ENCODE measurements around the gene AP1M1.

AP1M1 gene

GRCh38 chr19:16213076-16213475 lies 15.4 kb downstream of the AP1M1 start:
- no peak for TF ChIP-seq EZH2phosphoT487 (IDR thresholded peaks at IDR 0.05; ENCODE audit: low read depth)
- no peak for TF ChIP-seq CTCF (IDR thresholded peaks at IDR 0.05; ENCODE audit: low read depth, low read length)
- H3K9ac ChIP-seq (ENCODE audit: low read length) = no peak overlapping the region
- no peak overlapping the region for H3K4me3 ChIP-seq (ENCODE audit: low read length)
- H2AFZ ChIP-seq (ENCODE audit: low read depth, low read length) = no peak overlapping the region
- no peak overlapping the region for H3K27ac ChIP-seq (ENCODE audit: low read length)
- H3K9me3 ChIP-seq (ENCODE audit: insufficient read depth, low read length) = no peaks in the 10 kb centered on the region
- peaks cover 81% of the 10 kb centered on the region for H3K36me3 ChIP-seq (replicated peaks; ENCODE audit: low read depth, low read length)
- 0 out of 2 replicates have a peak, but pooled peaks cover 5% of the 10 kb centered on the region for H4K20me1 ChIP-seq (ENCODE audit: insufficient read depth, low read length)
- H3K4me2 ChIP-seq (ENCODE audit: low read length) = no peak overlapping the region
- H3K4me1 ChIP-seq (ENCODE audit: low read length) = no peaks in the 10 kb centered on the region
- peaks cover 11% of the 10 kb centered on the region; the same call in 1 of the 2 replicates for H3K79me2 ChIP-seq (ENCODE audit: low read length)
- H3K27me3 ChIP-seq (ENCODE audit: low read depth, low read length) = no peaks in the 10 kb centered on the region

GRCh38 chr19:16216744-16217670 lies 19.3 kb downstream of the AP1M1 start:
- Histone ChIP-seq H3K36me3 (replicated peaks; ENCODE audit: low read depth, low read length) (peaks cover 83% of the 10 kb centered on the region), H3K27me3 (ENCODE audit: low read depth, low read length) (no peaks in the 10 kb centered on the region), H3K4me2 (ENCODE audit: low read length) (no peak overlapping the region), H3K79me2 (ENCODE audit: low read length) (peaks cover 9% of the 10 kb centered on the region; the same call in 1 of the 2 replicates), H3K9ac (ENCODE audit: low read length) (no peak overlapping the region), H4K20me1 (ENCODE audit: insufficient read depth, low read length) (0 out of 2 replicates have a peak, but pooled peaks cover 5% of the 10 kb centered on the region), H3K4me1 (ENCODE audit: low read length) (no peaks in the 10 kb centered on the region), H2AFZ (ENCODE audit: low read depth, low read length) (no peak overlapping the region), H3K27ac (ENCODE audit: low read length) (no peak overlapping the region), H3K4me3 (ENCODE audit: low read length) (no peak overlapping the region), H3K9me3 (ENCODE audit: insufficient read depth, low read length) (peaks cover 22% of the 10 kb centered on the region; the same call in 1 of the 2 replicates)
- TF ChIP-seq CTCF (IDR thresholded peaks at IDR 0.05; ENCODE audit: low read depth, low read length) (no peak), EZH2phosphoT487 (IDR thresholded peaks at IDR 0.05; ENCODE audit: low read depth) (no peak)

GRCh38 chr19:16217716-16218451 lies 20.2 kb downstream of the AP1M1 start:
- Histone ChIP-seq H3K36me3 (replicated peaks; ENCODE audit: low read depth, low read length) (peaks cover 84% of the 10 kb centered on the region), H3K4me1 (ENCODE audit: low read length) (no peaks in the 10 kb centered on the region), H3K4me3 (ENCODE audit: low read length) (no peak overlapping the region), H3K27ac (ENCODE audit: low read length) (no peak overlapping the region), H4K20me1 (ENCODE audit: insufficient read depth, low read length) (0 out of 2 replicates have a peak, but pooled peaks cover 5% of the 10 kb centered on the region), H3K79me2 (ENCODE audit: low read length) (peaks cover 3% of the 10 kb centered on the region; the same call in 1 of the 2 replicates), H3K4me2 (ENCODE audit: low read length) (no peak overlapping the region), H3K9ac (ENCODE audit: low read length) (no peak overlapping the region), H2AFZ (ENCODE audit: low read depth, low read length) (no peak overlapping the region), H3K9me3 (ENCODE audit: insufficient read depth, low read length) (peaks cover 22% of the 10 kb centered on the region; the same call in 1 of the 2 replicates), H3K27me3 (ENCODE audit: low read depth, low read length) (no peaks in the 10 kb centered on the region)
- TF ChIP-seq EZH2phosphoT487 (IDR thresholded peaks at IDR 0.05; ENCODE audit: low read depth) (no peak), CTCF (IDR thresholded peaks at IDR 0.05; ENCODE audit: low read depth, low read length) (no peak)

GRCh38 chr19:16218851-16219250 lies 21.1 kb downstream of the AP1M1 start:
- TF ChIP-seq CTCF (IDR thresholded peaks at IDR 0.05; ENCODE audit: low read depth, low read length) (no peak), EZH2phosphoT487 (IDR thresholded peaks at IDR 0.05; ENCODE audit: low read depth) (no peak)
- Histone ChIP-seq H3K4me1 (ENCODE audit: low read length) (no peaks in the 10 kb centered on the region), H4K20me1 (ENCODE audit: insufficient read depth, low read length) (0 out of 2 replicates have a peak, but pooled peaks cover 5% of the 10 kb centered on the region), H3K9me3 (ENCODE audit: insufficient read depth, low read length) (peaks cover 22% of the 10 kb centered on the region; the same call in 1 of the 2 replicates), H2AFZ (ENCODE audit: low read depth, low read length) (no peak overlapping the region), H3K9ac (ENCODE audit: low read length) (no peak overlapping the region), H3K79me2 (ENCODE audit: low read length) (no peaks in the 10 kb centered on the region), H3K4me3 (ENCODE audit: low read length) (no peak overlapping the region), H3K4me2 (ENCODE audit: low read length) (no peak overlapping the region), H3K27me3 (ENCODE audit: low read depth, low read length) (no peaks in the 10 kb centered on the region), H3K36me3 (replicated peaks; ENCODE audit: low read depth, low read length) (peaks cover 87% of the 10 kb centered on the region), H3K27ac (ENCODE audit: low read length) (no peak overlapping the region)

All from OCI-LY3 (cell line).